ENCODE data around the gene RBBP9.
A peak's percentile ranks its signal among the peaks of the same experiment; 100 is the strongest.
"Not testable (repeated sequence)": the region's sequence is repeated elsewhere in the genome, so short reads cannot be mapped to it uniquely, and the experiment has no call there.

Gene RBBP9

GRCh38 chr20:18507218-18508191, 10.5 kb upstream of the RBBP9 start, which contains the start of gene SEC23B:
TSS of gene SEC23B (plus strand) at chr20:18507940. CDS start at chr20:18510836, 2,896 bp downstream.
- peak; percentile 97 for FAIRE-seq
- DNase-seq (ENCODE audit: insufficient read length, low spot score): peak; percentile 79

DNA sequence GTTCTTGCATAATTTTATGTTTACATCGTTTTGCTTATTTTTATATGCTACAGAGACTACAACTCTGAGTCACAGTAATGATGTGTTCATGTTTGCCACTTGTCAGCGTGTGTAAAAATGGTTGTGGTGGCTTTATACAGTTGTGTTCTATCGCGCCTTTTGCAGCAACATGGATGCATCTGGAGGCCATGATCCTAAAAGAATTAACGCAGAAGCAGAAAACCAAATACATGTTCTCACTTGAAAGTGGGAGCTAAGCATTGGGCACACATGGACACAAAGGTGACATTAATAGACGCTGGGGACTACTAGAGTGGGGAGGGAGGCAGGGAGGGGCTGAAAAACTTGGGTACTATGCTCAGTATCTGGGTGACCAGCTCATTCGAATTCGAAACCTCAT, 9.7 kb upstream of the RBBP9 start:
- no peak for DNase-seq (ENCODE audit: insufficient read length, low spot score)
- no peak for FAIRE-seq

GRCh38 chr20:18504479-18505060, 7.5 kb upstream of the RBBP9 start:
- no peak for FAIRE-seq

GRCh38 chr20:18501672-18502071, 4.6 kb upstream of the RBBP9 start:
- FAIRE-seq: peak; percentile 14
- not testable (repeated sequence) for DNase-seq (ENCODE audit: insufficient read length, low spot score)

More at GRCh38 chr20:18504479-18505060, 7.5 kb upstream of the RBBP9 start:
- no peak for DNase-seq (ENCODE audit: insufficient read length, low spot score)

- no peak for DNase-seq (ENCODE audit: insufficient read length, low spot score)
Measured at GRCh38 chr20:18497603-18498002, 578 bp upstream of the RBBP9 start.

GRCh38 chr20:18496042-18496441, 983 bp downstream of the RBBP9 start:
- DNase-seq (ENCODE audit: insufficient read length, low spot score): no peak
- no peak for FAIRE-seq

More at GRCh38 chr20:18497603-18498002, 578 bp upstream of the RBBP9 start:
- FAIRE-seq: no peak

DNA sequence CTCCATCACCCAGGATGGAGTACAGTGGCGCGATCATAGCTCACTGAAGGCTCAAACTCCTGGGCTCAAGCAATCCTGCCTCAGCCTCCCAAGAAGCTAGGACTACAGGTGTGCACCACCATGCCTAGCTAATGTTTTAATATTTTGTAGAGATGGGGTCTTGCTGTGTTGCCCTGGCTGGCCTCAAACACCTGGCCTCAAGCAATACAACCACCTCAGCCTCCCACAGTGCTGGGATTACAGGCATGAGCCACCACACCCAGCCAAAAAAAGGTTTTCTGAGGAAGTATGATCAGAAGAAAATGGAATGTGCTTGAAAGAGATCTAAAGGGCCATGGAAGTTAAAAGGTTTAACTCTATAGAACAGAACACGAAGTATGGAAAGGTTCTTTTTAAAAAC, 8.7 kb downstream of the RBBP9 start:
- FAIRE-seq: no peak
- no peak for DNase-seq (ENCODE audit: insufficient read length, low spot score)

DNA sequence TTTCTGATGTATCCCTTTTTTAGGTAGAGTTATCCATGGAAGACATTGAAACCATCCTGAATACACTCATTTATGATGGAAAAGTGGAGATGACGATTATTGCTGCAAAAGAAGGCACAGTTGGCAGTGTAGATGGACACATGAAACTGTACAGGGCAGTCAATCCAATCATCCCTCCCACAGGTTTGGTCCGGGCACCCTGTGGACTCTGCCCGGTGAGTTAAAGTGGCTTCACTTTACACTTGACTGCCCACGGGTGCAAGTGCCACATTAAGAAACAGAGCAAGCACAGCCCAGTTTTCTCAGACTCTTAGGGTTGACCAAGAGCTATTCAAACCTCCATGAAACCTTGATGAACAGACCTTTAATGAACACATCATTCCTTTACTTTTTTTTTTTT, 15.4 kb downstream of the RBBP9 start:
- FAIRE-seq (no peak), DNase-seq (ENCODE audit: insufficient read length, low spot score) (no peak)

GRCh38 chr20:18477821-18478220, 19.2 kb downstream of the RBBP9 start:
- FAIRE-seq (no peak), DNase-seq (ENCODE audit: insufficient read length, low spot score) (no peak)

GRCh38 chr20:18477218-18477617, 19.8 kb downstream of the RBBP9 start:
- DNase-seq (ENCODE audit: insufficient read length, low spot score) (no peak), FAIRE-seq (no peak)

DNA sequence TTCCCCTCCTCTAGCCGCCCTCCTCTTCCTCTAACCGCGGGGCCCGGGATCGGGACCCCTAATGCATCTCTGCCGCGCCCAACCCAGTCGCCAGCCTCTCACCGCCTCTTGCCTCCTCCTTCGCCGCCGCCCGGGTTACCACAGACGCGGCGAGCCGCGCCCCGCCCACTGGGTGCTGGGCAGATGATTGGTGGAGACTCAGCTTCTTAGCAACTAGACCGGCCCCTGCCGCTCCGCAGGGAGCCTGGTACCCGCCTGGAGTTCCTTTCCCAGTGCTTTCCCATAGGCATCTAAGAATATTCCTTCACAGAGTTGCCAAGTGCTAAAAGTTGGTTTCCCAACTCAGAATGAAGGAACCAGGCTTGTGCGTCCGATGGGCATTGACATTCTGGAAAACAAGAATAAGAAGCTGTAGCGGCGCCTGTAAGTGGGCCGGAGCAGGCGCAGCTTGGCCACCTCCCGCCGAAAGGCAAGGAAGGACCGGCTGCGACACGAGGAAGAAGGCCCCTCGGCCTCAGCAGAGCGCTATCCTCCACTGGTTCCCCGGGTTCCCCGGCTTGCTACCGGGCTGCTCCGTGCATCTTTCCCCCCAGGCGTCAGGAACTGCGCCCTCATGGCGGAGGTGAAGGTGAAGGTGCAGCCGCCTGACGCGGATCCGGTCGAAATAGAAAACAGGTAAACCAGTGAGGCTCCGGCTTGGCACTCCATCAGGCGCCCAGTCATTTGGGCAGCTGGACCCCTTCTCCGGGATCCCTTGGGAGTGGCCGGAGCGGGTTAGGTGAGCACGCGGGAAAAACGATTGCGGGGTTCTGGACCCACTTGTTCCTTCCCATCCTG, 29.9 kb downstream of the RBBP9 start, which contains the start of the genes DZANK1 and POLR3F:
Gene DZANK1, minus strand, starts transcription at position 137 of the 837 bp plus-strand sequence. CDS start 1,672 bp downstream, outside the sequence.
Gene POLR3F, plus strand, starts transcription at position 497 of the 837 bp plus-strand sequence. Its CDS starts 117 bp downstream, at position 614.
- FAIRE-seq (peak; percentile 97), DNase-seq (ENCODE audit: insufficient read length, low spot score) (peak; percentile 91)

GRCh38 chr20:18466574-18466893, 30.5 kb downstream of the RBBP9 start:
- DNase-seq (ENCODE audit: insufficient read length, low spot score) (peak; percentile 2), FAIRE-seq (no peak)

DNA sequence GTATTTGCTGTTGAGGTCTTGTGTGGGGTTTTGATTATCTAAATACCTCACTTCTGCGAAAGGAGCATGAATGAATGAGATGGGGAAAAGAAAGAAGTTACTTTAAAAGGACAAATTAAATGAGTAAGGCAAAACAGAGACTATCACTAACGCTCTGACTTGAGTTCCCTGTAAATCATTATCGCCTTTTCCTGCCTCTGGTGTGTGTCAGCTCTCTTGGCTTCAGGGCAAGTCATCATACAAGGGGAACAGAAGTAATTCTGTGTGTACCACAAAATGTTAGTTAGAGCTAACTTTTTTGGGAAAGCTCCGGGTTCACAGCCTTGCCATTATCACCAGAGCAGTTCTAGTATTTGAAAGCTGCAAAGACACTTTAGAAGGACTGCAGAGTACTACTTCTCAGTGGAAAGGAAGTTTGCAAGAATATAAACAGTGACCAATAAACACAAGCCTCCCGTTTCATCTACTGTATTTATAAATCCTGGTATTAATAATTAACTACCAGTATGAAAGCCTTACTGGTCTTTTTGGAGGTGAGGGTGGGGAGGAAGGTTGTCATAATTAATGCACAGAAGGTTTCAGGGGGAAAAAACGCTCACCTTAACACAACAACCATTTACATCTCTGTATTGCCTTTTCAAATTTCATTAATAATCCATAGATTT, 31.4 kb downstream of the RBBP9 start:
- FAIRE-seq: peak; percentile 76
- DNase-seq (ENCODE audit: insufficient read length, low spot score): peak; percentile 3

- DNase-seq (ENCODE audit: insufficient read length, low spot score) (no peak), FAIRE-seq (no peak)
Measured at GRCh38 chr20:18456600-18456999, 40.4 kb downstream of the RBBP9 start.

GRCh38 chr20:18443886-18444285, 53.1 kb downstream of the RBBP9 start:
- no peak for DNase-seq (ENCODE audit: insufficient read length, low spot score)
- no peak for FAIRE-seq

DNA sequence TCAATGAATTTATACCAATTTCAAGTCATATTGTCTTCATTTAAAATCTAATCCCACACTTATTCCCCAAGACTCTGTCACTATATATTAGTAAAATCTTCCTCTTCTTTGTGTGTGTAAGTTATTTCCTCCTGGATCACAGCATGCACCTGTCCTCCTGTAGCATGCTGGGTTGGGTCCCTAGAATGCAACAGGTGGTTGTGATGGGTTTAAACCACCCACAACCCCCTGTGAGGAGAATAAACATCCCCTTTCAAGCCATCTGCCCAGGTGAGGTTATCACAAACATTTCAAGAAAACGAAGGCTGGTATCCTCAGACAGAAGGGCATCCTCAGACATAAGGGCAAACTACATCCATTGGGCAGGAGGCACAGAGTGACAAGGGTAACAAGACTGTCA, 56.6 kb downstream of the RBBP9 start:
- FAIRE-seq (no peak), DNase-seq (ENCODE audit: insufficient read length, low spot score) (no peak)

- FAIRE-seq: peak; percentile 40
- no peak for DNase-seq (ENCODE audit: insufficient read length, low spot score)
Measured at GRCh38 chr20:18436847-18437246, 60.2 kb downstream of the RBBP9 start.
